Ovary (tissue), 9 donors: Measurements from ENCODE around the gene NCOA3. TPM values are rescaled to one million over a fixed set of nuclear protein-coding genes. Genes with fewer than 3 reads are reported as not detected.

Experiments
- DNase-seq, 5 donors: peaks; one replicate each; pipeline ENCODE4 v3.0.0-alpha.2; 2019 to 2020
- H3K27ac ChIP-seq, 2 donors: fragments of 200-600 bp; one replicate each; pipeline versions ENCODE4 v1.5.1 to v1.8.0; 2019 to 2022
- H3K27me3 ChIP-seq: fragments of 200-600 bp; one replicate; pipeline ENCODE4 v1.8.0; 2022
- H3K36me3 ChIP-seq: fragments of 200-600 bp; sonication (generic); one replicate; pipeline ENCODE4 v1.5.1; 2019
- H3K4me1 ChIP-seq: one replicate; pipeline ENCODE4 v1.8.1; 2013; ENCODE audit warnings: mild to moderate bottlenecking, moderate library complexity; ENCODE audit not compliant: insufficient read depth
- H3K4me3 ChIP-seq: fragments of 200-600 bp; sonication (generic); one replicate; pipeline ENCODE4 v1.5.1; 2017
- H3K9me3 ChIP-seq, 2 donors: fragments of 200-600 bp in 1 of 2; sonication (generic) in 1 of 2; one replicate each; pipeline versions ENCODE4 v1.5.1 to v1.8.1; 2013 to 2019; ENCODE audit warnings: mild to moderate bottlenecking in 1 of 2, moderate library complexity in 1 of 2
- CTCF ChIP-seq, 3 donors: fragments of 450-650 bp in 2 of 3; fragments of 200-600 bp in 1 of 3; IDR thresholded peaks; one replicate each; pipeline versions ENCODE4 v1.5.1 to v1.8.0; 2016 to 2022; ENCODE audit warnings: antibody characterized with exemption in 3 of 3, mild to moderate bottlenecking in 1 of 3
- EP300 ChIP-seq: sonication (generic); formaldehyde crosslinking; IDR thresholded peaks from one replicate; pipeline ENCODE4 v1.6.1; 2017; ENCODE audit warnings: antibody characterized with exemption
- POLR2A ChIP-seq: fragments of 450-650 bp; IDR thresholded peaks from one replicate; pipeline ENCODE4 v1.6.1; 2017; ENCODE audit warnings: antibody characterized with exemption, mild to moderate bottlenecking, moderate library complexity
- WGBS, 3 donors: extraction: QIAGEN DNeasy Blood & Tissue Kit in 1 of 3; methylation state at CpG; one replicate each; pipeline versions ENCODE4 v1.1.5 to v1.1.7; 2013 to 2017; 5-methylcytosine and 5-hydroxymethylcytosine counted together
- intact Hi-C, 4 donors: fragments of 100-400 bp; cut with DNase I; formaldehyde crosslinking; loops; one replicate each; pipeline versions ENCODE4 v1.11.0 to v1.15.1; 2022 to 2023
- polyA plus RNA-seq, 2 donors: library from polyadenylated mRNA; stranded (reverse); fragments of 200-250 nt in 1 of 2; fragments of 350-450 nt in 1 of 2; fragmentation: Illumina TruSeq in 1 of 2; extraction: RNeasy Lipid Tissue Mini Kit (QIAGEN cat#74804) in 1 of 2; gene quantifications; one replicate each; pipeline ENCODE4 v1.2.3, GENCODE V29; 2013 to 2014
- total RNA-seq, 7 donors: library from RNA; depleted of rRNA in 2 of 7; stranded (reverse); fragments of >200 nt in 2 of 7; fragmentation: NEBNext Ultra II Directional in 3 of 7; extraction: Animal tissue kit (Norgen Biotek cat#: 25700) in 3 of 7; gene quantifications; one replicate each; pipeline versions ENCODE4 v1.1.0 to v1.2.4, GENCODE V29; 2016 to 2023
- donor health status: DM: no; HTN: no; CAD: no; lungs with moderate emphysema.
- donor health status: DM: no; HTN: no; CAD: no.
- donor health status: Bipolar disorder and iron deficiency.
- donor health status: DM: yes; HTN: yes; CAD: no.
- donor health status: DM: no; HTN: no; CAD: no.
- donor health status: DM: yes; HTN: yes; CAD: no.

The NCOA3 gene
- total and polyA plus RNA-seq, 9 donors, result 8.2 to 32.4 (median 25.7) TPM

GRCh38 chr20:47558295-47559066 is 56.8 kb downstream of the NCOA3 start:
- Histone ChIP-seq H3K9me3 (no peaks in the 10 kb centered on the region), H3K4me1 (peaks cover 6% of the 10 kb centered on the region), H3K27me3 (no peaks in the 10 kb centered on the region), H3K4me3 (no peak overlapping the region), H3K27ac (no peak overlapping the region), H3K36me3 (no peaks in the 10 kb centered on the region)
- intact Hi-C loops, result no loop called here
- TF ChIP-seq POLR2A, result no peak
- no peak for TF ChIP-seq EP300
- TF ChIP-seq CTCF (IDR thresholded peaks at IDR 0.05), result no peak
- 83 to 86% (median 84%) methylated on average over 10 of the region's 10 CpGs for WGBS, 3 donors
- DNase-seq, result no peak

- DNase-seq, result no peak
- Histone ChIP-seq H3K36me3 (no peaks in the 10 kb centered on the region), H3K4me1 (peaks cover 6% of the 10 kb centered on the region), H3K27me3 (no peaks in the 10 kb centered on the region), H3K27ac (no peak overlapping the region), H3K9me3 (no peaks in the 10 kb centered on the region), H3K4me3 (no peak overlapping the region)
- intact Hi-C loops, result no loop called here
- no peak for TF ChIP-seq EP300
- no peak for TF ChIP-seq POLR2A
- no peak for TF ChIP-seq CTCF (IDR thresholded peaks at IDR 0.05)
Observed at GRCh38 chr20:47559141-47559540, 57.5 kb downstream of the NCOA3 start.

- WGBS, 3 donors, result 67 to 78% (median 73%) methylated on average over 3 of the region's 3 CpGs
- no peak overlapping the region for H3K27ac ChIP-seq
- no peaks in the 10 kb centered on the region for H3K27me3 ChIP-seq
- H3K9me3 ChIP-seq, result no peaks in the 10 kb centered on the region
- intact Hi-C loops, result no loop called here
- H3K4me1 ChIP-seq, result peaks cover 6% of the 10 kb centered on the region
- H3K4me3 ChIP-seq, result no peak overlapping the region
- TF ChIP-seq POLR2A (no peak), EP300 (no peak), CTCF (IDR thresholded peaks at IDR 0.05) (no peak)
- DNase-seq, result no peak
- no peaks in the 10 kb centered on the region for H3K36me3 ChIP-seq
Observed at GRCh38 chr20:47561180-47561579, 59.5 kb downstream of the NCOA3 start.

- DNase-seq, result no peak
- H3K27me3 ChIP-seq, result no peaks in the 10 kb centered on the region
- peaks cover 8% of the 10 kb centered on the region for H3K4me1 ChIP-seq
- 86 to 99% (median 94%) methylated on average over 4 of the region's 4 CpGs for WGBS, 3 donors
- TF ChIP-seq EP300 (no peak), CTCF (IDR thresholded peaks at IDR 0.05) (no peak), POLR2A (no peak)
- no peaks in the 10 kb centered on the region for H3K9me3 ChIP-seq
- H3K27ac ChIP-seq, result no peak overlapping the region
- no peak overlapping the region for H3K4me3 ChIP-seq
- no peaks in the 10 kb centered on the region for H3K36me3 ChIP-seq
- intact Hi-C loops, result no loop called here
Observed at GRCh38 chr20:47561603-47562583, 60.2 kb downstream of the NCOA3 start.
